Liver (tissue), 3 donors: ENCODE results near the gene RFPL4AL1.

Experiments used
- TF ChIP-seq, protein P1 (sequence below): IDR thresholded peaks from 2 replicates; pipeline ENCODE4 v1.6.1; 2016; ENCODE audit warnings: antibody characterized with exemption
- TF ChIP-seq, protein P2 (sequence below): fragments of 150-350 bp; IDR thresholded peaks from 2 replicates; pipeline ENCODE4 v1.5.1; 2017; ENCODE audit warnings: improper control_type of control experiment, low read depth, low read length; ENCODE audit not compliant: missing input control
- donor health status: healthy.
- donor health status: healthy.

DNA sequence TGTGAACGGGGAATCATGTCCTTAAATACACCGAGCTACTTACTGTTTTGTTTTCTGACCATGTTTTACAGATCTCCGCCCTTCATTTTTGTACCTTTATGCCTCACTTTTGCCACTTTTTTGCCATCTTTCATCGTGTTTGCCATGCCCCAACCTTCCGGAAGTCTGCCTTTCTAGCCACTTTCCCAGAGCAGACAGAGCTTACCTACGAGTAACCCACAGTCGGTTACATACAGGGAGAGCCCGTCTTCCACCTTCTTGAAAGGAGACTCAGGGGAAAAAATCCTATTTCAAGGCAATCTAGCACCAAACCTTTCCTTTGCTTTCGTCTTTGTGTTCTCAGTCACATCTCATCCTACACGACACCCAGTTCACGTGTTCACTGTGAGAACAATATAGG, 26.1 kb downstream of the RFPL4AL1 start:
- TF ChIP-seq, protein P1, sequence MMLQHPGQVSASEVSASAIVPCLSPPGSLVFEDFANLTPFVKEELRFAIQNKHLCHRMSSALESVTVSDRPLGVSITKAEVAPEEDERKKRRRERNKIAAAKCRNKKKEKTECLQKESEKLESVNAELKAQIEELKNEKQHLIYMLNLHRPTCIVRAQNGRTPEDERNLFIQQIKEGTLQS, result no peak
- TF ChIP-seq, protein P2, sequence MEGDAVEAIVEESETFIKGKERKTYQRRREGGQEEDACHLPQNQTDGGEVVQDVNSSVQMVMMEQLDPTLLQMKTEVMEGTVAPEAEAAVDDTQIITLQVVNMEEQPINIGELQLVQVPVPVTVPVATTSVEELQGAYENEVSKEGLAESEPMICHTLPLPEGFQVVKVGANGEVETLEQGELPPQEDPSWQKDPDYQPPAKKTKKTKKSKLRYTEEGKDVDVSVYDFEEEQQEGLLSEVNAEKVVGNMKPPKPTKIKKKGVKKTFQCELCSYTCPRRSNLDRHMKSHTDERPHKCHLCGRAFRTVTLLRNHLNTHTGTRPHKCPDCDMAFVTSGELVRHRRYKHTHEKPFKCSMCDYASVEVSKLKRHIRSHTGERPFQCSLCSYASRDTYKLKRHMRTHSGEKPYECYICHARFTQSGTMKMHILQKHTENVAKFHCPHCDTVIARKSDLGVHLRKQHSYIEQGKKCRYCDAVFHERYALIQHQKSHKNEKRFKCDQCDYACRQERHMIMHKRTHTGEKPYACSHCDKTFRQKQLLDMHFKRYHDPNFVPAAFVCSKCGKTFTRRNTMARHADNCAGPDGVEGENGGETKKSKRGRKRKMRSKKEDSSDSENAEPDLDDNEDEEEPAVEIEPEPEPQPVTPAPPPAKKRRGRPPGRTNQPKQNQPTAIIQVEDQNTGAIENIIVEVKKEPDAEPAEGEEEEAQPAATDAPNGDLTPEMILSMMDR, result no peak
